NCI-H345 (cell line): Measurements from ENCODE around the gene PTRH2.
A peak's percentile ranks its signal among the peaks of the same experiment; 100 is the strongest.
"Not testable (repeated sequence)": the region's sequence is repeated elsewhere in the genome, so short reads cannot be mapped to it uniquely, and the experiment has no call there.

ENCODE experiments used
- DNase-seq: peaks from one replicate; lab custom pipeline; 2025; lab: John Stamatoyannopoulos, UW

The PTRH2 gene

DNA sequence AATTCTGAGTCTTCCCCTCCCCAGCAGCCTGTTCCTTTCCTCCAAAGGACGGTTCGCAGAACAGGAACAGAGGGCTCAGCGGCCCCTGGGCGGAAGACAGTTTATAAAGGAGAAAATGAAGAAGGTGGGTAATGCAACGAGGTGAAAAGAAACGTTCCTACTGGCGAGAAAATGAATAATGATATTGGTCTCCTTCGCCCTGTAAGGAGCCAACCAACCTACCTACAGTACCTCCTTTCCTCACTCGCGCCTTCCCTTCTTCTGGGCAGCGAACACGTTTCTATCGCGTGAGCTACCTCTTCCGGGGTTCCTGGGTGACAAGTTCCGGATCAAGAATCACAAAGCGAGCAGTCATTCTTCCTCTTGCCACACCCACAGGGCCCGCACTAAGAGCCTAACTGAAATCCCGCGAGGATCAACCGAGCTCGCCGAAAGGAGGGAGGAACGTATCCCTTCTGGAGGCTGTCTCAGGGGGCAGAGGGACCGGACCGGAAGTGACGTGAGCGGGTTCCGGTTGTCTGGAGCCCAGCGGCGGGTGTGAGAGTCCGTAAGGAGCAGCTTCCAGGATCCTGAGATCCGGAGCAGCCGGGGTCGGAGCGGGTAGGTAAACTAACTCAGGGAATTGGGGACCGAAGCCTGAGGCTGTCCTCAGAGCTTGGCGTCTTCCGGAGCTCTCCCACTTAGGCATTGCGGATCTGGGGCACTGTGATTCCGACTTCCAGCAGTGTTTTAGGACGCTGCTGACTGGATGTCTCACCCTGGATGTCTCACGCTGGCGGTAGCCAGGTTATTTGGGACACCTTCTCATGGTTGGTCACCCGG lies at the start of gene PTRH2, which contains the start of gene VMP1:
Gene PTRH2 (minus strand): TSS at position 282 of the 822 bp plus-strand sequence. CDS start 9,452 bp downstream, outside the sequence.
Gene VMP1 (plus strand): TSS at position 506 of the 822 bp plus-strand sequence. CDS start 23,793 bp downstream, outside the sequence.
- peak; percentile 100 for DNase-seq

- no peak for DNase-seq
Observed at GRCh38 chr17:59756236-59756818, 49.1 kb upstream of the PTRH2 start.

DNA sequence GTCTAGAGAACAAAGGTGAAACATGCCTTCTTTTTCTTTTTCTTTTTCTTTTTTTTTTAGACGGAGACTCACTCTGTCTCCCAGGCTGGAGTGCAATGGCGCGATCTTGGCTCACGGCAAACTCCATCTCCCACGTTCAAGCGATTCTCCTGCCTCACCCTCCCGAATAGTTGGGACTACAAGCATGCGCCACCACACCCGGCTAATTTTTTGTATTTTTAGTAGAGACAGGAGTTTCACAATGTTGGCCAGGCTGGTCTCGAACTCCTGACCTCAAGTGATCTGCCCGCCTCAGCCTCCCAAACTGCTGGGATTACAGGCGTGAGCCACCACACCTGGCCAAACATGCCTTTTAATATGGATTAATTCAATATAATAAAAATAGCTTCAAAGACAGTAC lies 47.8 kb upstream of the PTRH2 start:
- not testable (repeated sequence) for DNase-seq

GRCh38 chr17:59754552-59754951 lies 47.3 kb upstream of the PTRH2 start:
- DNase-seq, result no peak

GRCh38 chr17:59753522-59754467 lies 46.6 kb upstream of the PTRH2 start:
- peak; percentile 76 for DNase-seq

- DNase-seq, result no peak
Observed at GRCh38 chr17:59752922-59753321, 45.7 kb upstream of the PTRH2 start.

DNA sequence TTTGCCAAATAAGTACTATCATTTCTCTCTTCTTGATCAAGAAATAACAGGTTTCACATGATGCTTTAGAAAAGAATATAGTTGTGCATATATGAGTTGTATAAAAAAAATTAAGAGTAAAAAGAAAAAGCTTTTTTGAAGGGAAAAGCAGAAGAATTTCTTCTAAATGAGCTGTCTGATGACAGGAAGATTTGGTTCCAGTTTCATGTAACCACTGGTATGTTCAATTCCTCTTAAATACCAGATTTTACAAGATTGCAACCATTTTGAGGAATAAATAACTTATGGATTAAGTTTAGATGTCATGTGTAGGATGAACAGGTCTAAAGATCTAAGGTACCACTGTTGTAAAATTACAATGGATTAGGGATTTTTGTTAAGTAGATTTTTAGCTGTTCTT lies 45.2 kb upstream of the PTRH2 start:
- no peak for DNase-seq

GRCh38 chr17:59751955-59752413 lies 44.8 kb upstream of the PTRH2 start:
- DNase-seq, result no peak

DNA sequence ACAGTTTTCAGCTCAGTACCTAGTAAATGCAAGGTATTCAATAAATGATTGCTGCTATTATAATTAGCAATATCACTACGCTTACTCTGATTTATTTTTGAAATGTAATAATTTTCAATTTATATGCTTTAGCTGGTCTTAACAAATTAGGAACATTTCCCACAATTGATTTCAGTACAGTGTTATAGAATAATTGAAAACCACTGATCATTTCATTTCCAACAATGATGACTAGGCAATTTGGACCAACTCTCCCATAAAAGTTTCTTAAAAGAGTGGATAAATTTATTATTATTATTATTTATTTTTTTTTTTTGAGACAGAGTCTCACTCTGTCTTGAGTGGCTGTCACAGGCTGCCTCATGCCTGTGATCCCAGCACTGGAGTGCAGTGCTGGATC lies 41.4 kb upstream of the PTRH2 start:
- no peak for DNase-seq

GRCh38 chr17:59746849-59747445 lies 39.7 kb upstream of the PTRH2 start:
- no peak for DNase-seq

DNA sequence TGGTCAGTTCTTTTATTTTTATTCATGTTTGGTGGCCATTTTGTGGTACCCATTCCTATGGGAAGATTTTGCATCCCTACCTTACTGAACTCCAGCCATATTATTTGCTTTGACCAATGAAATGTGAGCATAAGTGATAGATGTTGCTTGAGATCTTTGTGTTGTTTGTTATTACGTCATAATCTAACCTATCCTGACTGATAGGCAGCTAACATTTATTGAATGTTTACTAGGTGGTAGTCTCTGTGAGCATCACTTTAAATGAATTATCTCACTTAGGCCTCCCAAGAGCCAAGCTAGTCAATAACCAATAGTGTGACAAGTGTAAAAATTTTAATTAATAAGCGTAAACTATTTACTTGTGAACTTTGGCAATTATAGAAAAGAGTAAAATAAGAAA lies 37.8 kb upstream of the PTRH2 start:
- DNase-seq, result no peak

- DNase-seq, result no peak
Observed at GRCh38 chr17:59743842-59744241, 36.6 kb upstream of the PTRH2 start.

DNA sequence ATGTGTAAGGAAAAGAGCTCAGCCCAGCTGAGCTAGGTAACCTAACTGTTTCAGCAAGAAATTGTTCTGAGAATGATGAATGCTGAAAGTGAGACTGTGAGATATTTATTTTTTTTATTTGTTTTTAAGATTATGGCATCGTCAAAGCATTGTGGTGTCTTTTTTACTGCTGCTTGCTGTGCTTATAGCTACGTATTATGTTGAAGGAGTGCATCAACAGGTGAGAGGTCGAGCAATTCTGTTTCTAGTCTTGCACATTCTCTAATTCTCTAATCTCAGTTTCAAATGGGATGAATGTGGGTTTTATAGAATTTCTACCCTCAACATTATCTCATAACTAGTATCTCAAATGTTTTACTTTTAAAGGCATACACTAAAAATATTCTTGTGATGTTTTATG lies 30.1 kb upstream of the PTRH2 start:
- DNase-seq, result no peak

DNA sequence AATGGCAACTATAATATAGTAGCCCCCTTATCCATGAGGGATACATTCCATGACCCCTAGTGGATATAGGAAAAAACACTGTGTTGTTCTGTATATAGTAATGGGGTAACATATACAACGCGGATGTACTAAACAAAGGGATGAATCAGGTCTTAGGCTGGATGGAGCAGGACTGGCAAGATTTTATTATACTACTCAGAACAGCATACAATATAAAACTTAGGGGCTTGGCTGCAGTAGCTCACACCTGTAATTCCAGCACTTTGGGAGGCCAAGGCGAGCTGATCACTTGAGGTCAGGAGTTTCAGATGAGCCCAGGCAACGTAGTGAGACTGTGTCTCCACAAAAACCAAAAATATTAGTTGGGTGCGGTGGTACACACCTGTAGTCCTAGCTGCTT lies 27.0 kb upstream of the PTRH2 start:
- no peak for DNase-seq

DNA sequence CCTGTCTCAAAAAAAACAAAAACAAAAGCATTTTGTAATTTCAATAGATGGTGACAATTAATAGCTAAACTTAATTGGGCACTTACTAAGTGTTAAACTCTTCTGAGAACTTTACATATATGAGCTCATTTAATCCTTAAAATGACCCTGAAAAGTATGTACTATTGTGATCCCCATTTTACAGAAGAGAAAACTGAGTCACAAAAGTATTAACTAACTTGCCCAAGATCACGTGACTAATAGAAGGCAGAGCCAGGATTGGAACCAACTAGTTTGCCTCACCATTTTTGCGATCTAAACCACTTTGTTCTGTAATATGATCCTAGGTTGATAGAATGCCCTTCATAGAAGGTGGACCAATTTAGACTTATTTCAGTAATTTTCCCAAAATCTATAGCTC lies 26.5 kb upstream of the PTRH2 start:
- DNase-seq, result no peak

GRCh38 chr17:59730268-59730834 lies 23.1 kb upstream of the PTRH2 start:
- no peak for DNase-seq

- DNase-seq, result no peak
Observed at GRCh38 chr17:59727817-59728533, 20.7 kb upstream of the PTRH2 start.

DNA sequence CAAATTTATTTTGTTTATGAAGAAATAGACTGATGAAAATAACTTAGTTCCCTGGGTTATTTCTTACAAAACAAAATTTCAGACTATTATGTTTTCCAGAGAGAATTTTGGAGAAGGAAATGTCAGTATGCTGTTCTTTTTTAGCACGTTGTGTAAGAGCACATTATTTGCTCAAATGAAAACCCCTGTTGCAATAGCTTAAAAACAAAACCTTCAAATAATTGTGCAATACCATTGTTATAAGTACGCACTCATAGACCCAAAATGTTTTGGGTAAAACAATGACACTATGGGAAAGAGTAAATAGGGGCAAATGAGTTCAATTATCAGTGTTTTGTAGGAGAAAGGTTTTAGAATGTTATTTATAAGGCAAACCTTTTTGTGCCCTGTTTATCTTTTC lies 18.5 kb upstream of the PTRH2 start:
- no peak for DNase-seq

GRCh38 chr17:59723607-59724006 lies 16.4 kb upstream of the PTRH2 start:
- no peak for DNase-seq

GRCh38 chr17:59723041-59723440 lies 15.8 kb upstream of the PTRH2 start:
- DNase-seq, result no peak

GRCh38 chr17:59722623-59723022 lies 15.4 kb upstream of the PTRH2 start:
- DNase-seq, result no peak
